Testis (tissue), 3 donors: Measurements from ENCODE around the gene MRPL45. TPM values are rescaled to one million over a fixed set of nuclear protein-coding genes. Genes with fewer than 3 reads are reported as not detected.
A peak's percentile ranks its signal among the peaks of the same experiment; 100 is the strongest.

Experiments
- DNase-seq: peaks from one replicate; pipeline ENCODE4 v3.0.0-alpha.2; 2019
- H3K27ac ChIP-seq, 2 donors: fragments of 200-600 bp; sonication (generic); one replicate each; pipeline ENCODE4 v1.5.1; 2019
- H3K27me3 ChIP-seq: fragments of 200-600 bp; sonication (generic); one replicate; pipeline ENCODE4 v1.5.1; 2019
- H3K36me3 ChIP-seq: fragments of 200-600 bp; sonication (generic); one replicate; pipeline ENCODE4 v1.5.1; 2017; ENCODE audit warnings: low read depth; ENCODE audit errors: missing control alignments
- H3K4me1 ChIP-seq: fragments of 200-600 bp; sonication (generic); one replicate; pipeline ENCODE4 v1.5.1; 2019
- H3K4me3 ChIP-seq, 2 donors: fragments of 200-600 bp; sonication (generic); one replicate each; pipeline ENCODE4 v1.5.1; 2017 to 2019
- H3K9me3 ChIP-seq: fragments of 200-600 bp; sonication (generic); one replicate; pipeline ENCODE4 v1.5.1; 2017
- POLR2A ChIP-seq: fragments of 450-650 bp; IDR thresholded peaks from one replicate; pipeline ENCODE4 v1.6.1; 2017; ENCODE audit warnings: antibody characterized with exemption, mild to moderate bottlenecking, moderate library complexity
- WGBS, 2 donors: methylation state at CpG; one replicate each; pipeline ENCODE4 v1.1.5; 2018; 5-methylcytosine and 5-hydroxymethylcytosine counted together
- intact Hi-C: fragments of 100-400 bp; cut with DNase I; formaldehyde crosslinking; loops from one replicate; pipeline ENCODE4 v1.15.1; 2023; ENCODE audit warnings: low total_unique reads
- polyA plus RNA-seq: library from polyadenylated mRNA; stranded (reverse); fragments of 350-450 nt; fragmentation: Illumina TruSeq; extraction: RNeasy Lipid Tissue Mini Kit (QIAGEN cat#74804); gene quantifications from one replicate; pipeline ENCODE4 v1.2.3, GENCODE V29; 2014; ENCODE audit warnings: low read depth, low replicate concordance; ENCODE audit not compliant: insufficient read depth
- total RNA-seq, 2 donors: library from RNA; depleted of rRNA; stranded (reverse); fragments of >200 nt; gene quantifications; one replicate each; pipeline ENCODE4 v1.2.3, GENCODE V29; 2016
- TF ChIP-seq, protein P1 (sequence below), 3 experiments: fragments of 450-650 bp in 2 of 3; fragments of 200-600 bp in 1 of 3; sonication (generic) in 1 of 3; IDR thresholded peaks; one replicate each; pipeline ENCODE4 v1.5.1; 2016 to 2019; ENCODE audit warnings: antibody characterized with exemption in 3 of 3, mild to moderate bottlenecking in 2 of 3, moderate library complexity in 1 of 3

The MRPL45 gene
- total and polyA plus RNA-seq, 3 donors from 2014 or later = 13.9 to 26.1 (median 18.5) TPM

DNA sequence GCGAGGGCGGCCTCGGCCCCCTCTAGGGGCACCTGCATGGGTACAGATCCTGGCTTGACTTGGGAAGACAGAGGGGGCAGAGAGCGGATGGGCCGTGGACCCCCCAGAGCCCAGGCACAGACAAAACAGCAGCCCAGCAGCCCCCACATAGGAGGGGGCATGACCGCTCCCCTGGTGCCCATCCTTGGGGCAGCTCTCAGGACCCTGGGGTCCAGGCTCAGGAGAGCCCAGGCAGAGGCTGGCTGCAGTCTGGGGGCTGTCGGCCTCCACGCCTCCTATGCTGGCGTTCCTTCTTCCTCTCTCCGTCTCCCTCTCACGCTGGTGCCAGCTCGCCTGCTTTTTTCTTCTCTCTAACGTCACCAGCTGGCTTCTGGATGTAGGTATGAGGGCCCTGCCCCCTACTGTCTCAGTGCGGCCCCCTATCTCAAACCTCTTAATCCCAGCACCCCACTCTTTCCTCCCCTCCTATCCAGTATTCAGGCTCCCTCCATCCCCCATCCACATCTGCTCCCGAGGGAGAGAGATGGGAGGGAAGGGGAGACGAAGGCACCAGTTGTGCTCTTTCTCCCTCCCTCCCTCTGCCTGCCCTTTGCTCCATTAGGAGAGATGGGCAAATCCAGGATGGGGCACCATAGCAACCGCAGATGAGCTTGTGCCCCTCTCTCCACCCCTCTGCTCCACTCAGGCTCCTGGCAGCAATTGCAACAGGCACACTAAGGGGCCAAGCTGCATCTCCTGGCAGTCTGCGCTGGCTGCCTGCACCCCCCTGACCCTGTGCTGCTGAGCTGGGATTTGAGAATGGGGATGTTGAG lies 46.8 kb downstream of the MRPL45 start, which contains the start of gene GPR179:
Gene GPR179 (minus strand): TSS at position 349 of the 812 bp plus-strand sequence. CDS start 167 bp downstream, at position 182.
- no peaks in the 10 kb centered on the region for H3K4me1 ChIP-seq
- no peak within 1 kb of the TSS for H3K27ac ChIP-seq
- H3K36me3 ChIP-seq = no peaks in the 10 kb centered on the region
- no peak within 1 kb of the TSS for H3K4me3 ChIP-seq
- TF ChIP-seq, protein P1, sequence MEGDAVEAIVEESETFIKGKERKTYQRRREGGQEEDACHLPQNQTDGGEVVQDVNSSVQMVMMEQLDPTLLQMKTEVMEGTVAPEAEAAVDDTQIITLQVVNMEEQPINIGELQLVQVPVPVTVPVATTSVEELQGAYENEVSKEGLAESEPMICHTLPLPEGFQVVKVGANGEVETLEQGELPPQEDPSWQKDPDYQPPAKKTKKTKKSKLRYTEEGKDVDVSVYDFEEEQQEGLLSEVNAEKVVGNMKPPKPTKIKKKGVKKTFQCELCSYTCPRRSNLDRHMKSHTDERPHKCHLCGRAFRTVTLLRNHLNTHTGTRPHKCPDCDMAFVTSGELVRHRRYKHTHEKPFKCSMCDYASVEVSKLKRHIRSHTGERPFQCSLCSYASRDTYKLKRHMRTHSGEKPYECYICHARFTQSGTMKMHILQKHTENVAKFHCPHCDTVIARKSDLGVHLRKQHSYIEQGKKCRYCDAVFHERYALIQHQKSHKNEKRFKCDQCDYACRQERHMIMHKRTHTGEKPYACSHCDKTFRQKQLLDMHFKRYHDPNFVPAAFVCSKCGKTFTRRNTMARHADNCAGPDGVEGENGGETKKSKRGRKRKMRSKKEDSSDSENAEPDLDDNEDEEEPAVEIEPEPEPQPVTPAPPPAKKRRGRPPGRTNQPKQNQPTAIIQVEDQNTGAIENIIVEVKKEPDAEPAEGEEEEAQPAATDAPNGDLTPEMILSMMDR (IDR thresholded peaks at IDR 0.05) = no peak
- no peak for TF ChIP-seq POLR2A
- 80 to 87% methylated on average over 16 to 18 of the region's 18 CpGs for WGBS, 2 donors
- intact Hi-C loops = no loop called here
- DNase-seq = no peak
- H3K9me3 ChIP-seq = no peaks in the 10 kb centered on the region
- no peaks in the 10 kb centered on the region for H3K27me3 ChIP-seq

DNA sequence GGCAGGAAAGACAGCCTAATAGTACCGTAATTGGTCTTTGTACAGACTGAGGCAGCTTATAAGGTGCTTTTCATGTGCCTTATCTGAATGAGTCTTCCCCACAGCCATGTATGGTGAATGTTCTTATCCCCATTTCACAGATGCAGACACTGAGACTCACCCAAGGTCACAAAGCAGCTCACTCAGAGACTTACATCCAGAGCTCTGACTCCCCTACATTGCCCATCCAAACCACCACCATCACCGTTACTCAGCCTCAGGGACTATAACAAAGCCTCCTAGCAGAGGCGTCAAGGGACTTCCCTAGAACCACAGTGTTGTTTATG lies 47.4 kb downstream of the MRPL45 start:
- no peak for TF ChIP-seq POLR2A
- Histone ChIP-seq H3K36me3 (no peaks in the 10 kb centered on the region), H3K27me3 (no peaks in the 10 kb centered on the region), H3K27ac (no peak overlapping the region), H3K9me3 (no peaks in the 10 kb centered on the region), H3K4me1 (no peaks in the 10 kb centered on the region), H3K4me3 (no peak overlapping the region)
- 85 to 86% methylated on average over 3 of the region's 3 CpGs for WGBS, 2 donors
- intact Hi-C loops = no loop called here
- DNase-seq = no peak

DNA sequence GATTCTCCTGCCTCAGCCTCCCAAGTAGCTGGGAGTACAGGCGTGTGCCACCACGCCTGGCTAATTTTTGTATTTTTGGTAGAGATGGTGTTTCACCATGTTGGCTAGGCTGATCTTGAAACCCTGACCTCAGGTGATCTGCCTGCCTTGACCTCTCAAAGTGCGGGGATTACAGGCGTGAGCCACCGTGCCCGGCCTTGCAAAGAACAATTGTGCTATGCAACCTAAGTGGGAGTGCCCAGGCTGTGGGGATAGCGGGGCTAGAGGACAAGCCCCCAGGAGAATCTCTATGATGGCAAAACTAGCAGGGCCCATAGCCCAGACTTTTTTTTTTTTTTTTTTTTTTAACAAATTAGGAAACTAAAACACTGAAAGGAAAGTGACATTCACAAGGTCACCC lies 48.8 kb downstream of the MRPL45 start:
- H3K9me3 ChIP-seq = no peaks in the 10 kb centered on the region
- intact Hi-C loops = no loop called here
- peaks cover 5% of the 10 kb centered on the region for H3K4me1 ChIP-seq
- no peak overlapping the region for H3K27ac ChIP-seq
- H3K4me3 ChIP-seq = no peak overlapping the region
- DNase-seq = no peak
- no peak for TF ChIP-seq POLR2A
- TF ChIP-seq, protein P1 (IDR thresholded peaks at IDR 0.05) = no peak
- WGBS, 2 donors = 85 to 92% methylated on average over 7 of the region's 7 CpGs
- H3K36me3 ChIP-seq = no peaks in the 10 kb centered on the region
- no peaks in the 10 kb centered on the region for H3K27me3 ChIP-seq

DNA sequence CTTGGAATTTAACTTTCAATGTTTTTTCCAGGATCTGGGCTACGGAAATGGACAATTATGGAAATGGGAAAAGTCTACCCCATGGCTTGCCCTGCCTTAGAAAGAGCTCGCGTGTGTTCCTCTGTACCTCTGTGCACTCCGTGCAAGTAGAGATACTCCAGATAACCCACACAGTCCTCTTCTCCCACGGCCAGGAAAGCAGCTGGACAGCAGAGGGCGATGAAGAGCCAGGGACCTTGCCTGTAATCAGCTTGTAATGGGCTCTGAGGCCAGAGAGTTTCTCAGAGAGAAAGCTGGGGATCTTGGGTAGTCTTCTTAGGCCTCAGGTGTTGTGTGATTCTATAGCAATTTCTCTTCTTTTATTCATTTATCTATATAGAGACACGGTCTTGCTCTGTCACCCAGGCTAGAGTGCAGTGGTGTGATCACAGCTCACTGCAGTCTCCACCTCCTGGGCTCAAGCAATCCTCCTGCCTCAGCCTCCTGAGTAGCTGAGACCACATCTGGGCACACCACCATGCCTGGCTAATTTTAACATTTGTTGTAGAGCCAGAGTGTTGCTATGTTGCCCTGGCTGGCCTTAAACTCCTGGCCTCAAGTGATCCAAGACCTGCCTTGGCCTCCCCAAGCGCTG lies 52.2 kb downstream of the MRPL45 start:
- H3K4me3 ChIP-seq = no peak overlapping the region
- TF ChIP-seq POLR2A = no peak
- TF ChIP-seq, protein P1 (IDR thresholded peaks at IDR 0.05) = peak; percentile 71 to 89 (median 81)
- WGBS, 2 donors = 22 to 28% methylated on average over 8 of the region's 8 CpGs
- no peaks in the 10 kb centered on the region for H3K9me3 ChIP-seq
- H3K27me3 ChIP-seq = no peaks in the 10 kb centered on the region
- DNase-seq = peak; percentile 90
- H3K27ac ChIP-seq = peak overlapping the region in 1 of 2 donors; percentile 33
- intact Hi-C loops = no loop called here
- no peaks in the 10 kb centered on the region for H3K36me3 ChIP-seq
- peaks cover 22% of the 10 kb centered on the region for H3K4me1 ChIP-seq

DNA sequence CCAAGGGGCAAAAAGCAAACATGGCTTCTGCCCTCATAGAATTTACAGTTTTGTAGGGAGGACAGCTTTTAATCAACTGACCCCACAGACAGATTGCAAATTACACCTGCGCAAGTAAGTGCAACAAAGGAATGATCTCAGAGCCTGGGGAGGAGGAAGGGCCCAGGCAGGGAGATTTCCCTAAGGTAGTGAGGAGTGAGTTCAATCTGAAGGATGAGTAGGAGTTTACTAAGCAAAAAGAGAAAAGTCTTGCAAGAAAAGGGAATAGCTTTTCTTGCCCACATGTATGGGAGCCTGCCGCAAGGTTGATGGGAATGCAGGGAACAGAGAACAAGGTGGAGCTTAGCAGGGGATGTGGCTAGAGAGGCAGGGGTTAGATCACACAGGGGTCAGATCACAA lies 53.1 kb downstream of the MRPL45 start:
- no peak for TF ChIP-seq POLR2A
- TF ChIP-seq, protein P1 (IDR thresholded peaks at IDR 0.05) = no peak
- Histone ChIP-seq H3K9me3 (no peaks in the 10 kb centered on the region), H3K27ac (no peak overlapping the region), H3K36me3 (no peaks in the 10 kb centered on the region), H3K27me3 (no peaks in the 10 kb centered on the region), H3K4me3 (no peak overlapping the region), H3K4me1 (peaks cover 25% of the 10 kb centered on the region)
- 66 to 76% methylated on average over 2 of the region's 2 CpGs for WGBS, 2 donors
- no peak for DNase-seq
- intact Hi-C loops = loop anchor here (5.0 kb wide), 1 partner anchor 62 kb away; no protein-coding TSS in a partner anchor
